HG03342 (cell line): ENCODE results near the gene TMSB15B.
"Not testable (repeated sequence)": the region's sequence is repeated elsewhere in the genome, so short reads cannot be mapped to it uniquely, and the experiment has no call there.

Experiments
- ATAC-seq: cut with Tn5 transposase; IDR thresholded peaks from one replicate; pipeline ENCODE4 v1.9.1; 2021; ENCODE audit warnings: mild to moderate bottlenecking, moderate library complexity; ENCODE audit not compliant: unreplicated experiment

TMSB15B gene

GRCh38 chrX:103962411-103963278, at the start of gene TMSB15B:
Gene TMSB15B (plus strand): TSS chrX:103962627.
- peak; percentile 99 for ATAC-seq

- no peak for ATAC-seq
These were observed 48.9 kb upstream of the TMSB15B start for GRCh38 chrX:103913356-103914020.

- ATAC-seq, result no peak
These were observed 44.4 kb upstream of the TMSB15B start for GRCh38 chrX:103918050-103918449.

- ATAC-seq, result peak; percentile 54
These were observed 43.7 kb upstream of the TMSB15B start for GRCh38 chrX:103918571-103919269.

GRCh38 chrX:103919270-103919637, 43.2 kb upstream of the TMSB15B start:
- peak; percentile 51 for ATAC-seq

GRCh38 chrX:103920515-103920914, 41.9 kb upstream of the TMSB15B start:
- ATAC-seq, result peak; percentile 57

GRCh38 chrX:103927030-103927429, 35.4 kb upstream of the TMSB15B start:
- ATAC-seq, result peak; percentile 56

GRCh38 chrX:103927633-103928032, 34.8 kb upstream of the TMSB15B start:
- ATAC-seq, result no peak

- ATAC-seq, result peak; percentile 97
These were observed 30.3 kb upstream of the TMSB15B start for GRCh38 chrX:103932133-103932532.

GRCh38 chrX:103940257-103940656, 22.2 kb upstream of the TMSB15B start:
- ATAC-seq, result not testable (repeated sequence)

- peak; percentile 77 for ATAC-seq
These were observed 21.0 kb upstream of the TMSB15B start for GRCh38 chrX:103941201-103941975.

GRCh38 chrX:103949506-103949905, 12.9 kb upstream of the TMSB15B start:
- ATAC-seq, result no peak

GRCh38 chrX:103953353-103953752, 9.1 kb upstream of the TMSB15B start:
- ATAC-seq, result no peak

GRCh38 chrX:103954259-103954658, 8.2 kb upstream of the TMSB15B start:
- ATAC-seq, result no peak

GRCh38 chrX:103960599-103960998, 1.8 kb upstream of the TMSB15B start:
- not testable (repeated sequence) for ATAC-seq

- ATAC-seq, result not testable (repeated sequence)
These were observed 21.1 kb downstream of the TMSB15B start for GRCh38 chrX:103983508-103983907.

- peak; percentile 82 for ATAC-seq
These were observed 36.8 kb downstream of the TMSB15B start for GRCh38 chrX:103999234-103999633.

GRCh38 chrX:104008831-104009230, 46.4 kb downstream of the TMSB15B start:
- no peak for ATAC-seq

GRCh38 chrX:104013158-104013557, 50.7 kb downstream of the TMSB15B start:
- ATAC-seq, result no peak

- no peak for ATAC-seq
These were observed 51.2 kb downstream of the TMSB15B start, which contains the start of gene H2BW1 for GRCh38 chrX:104013606-104014005. Gene H2BW1 (minus strand): TSS chrX:104013708. CDS start chrX:104013576, 132 bp downstream.

- ATAC-seq, result not testable (repeated sequence)
These were observed 53.1 kb downstream of the TMSB15B start for GRCh38 chrX:104015576-104015975.
